HTERT RPE-1 (cell line): ENCODE measurements around the gene L1CAM.
"Not testable (repeated sequence)": the region's sequence is repeated elsewhere in the genome, so short reads cannot be mapped to it uniquely, and the experiment has no call there.

ENCODE experiments used
- in situ Hi-C: fragments of 300-500 bp; cut with MboI; formaldehyde crosslinking; loops from 4 replicates; pipeline ENCODE4 v1.14.3; 2020; ENCODE audit warnings: low sequenced_read_pairs

The L1CAM gene

GRCh38 chrX:153830640-153831428 is 55.1 kb downstream of the L1CAM start:
- in situ Hi-C loops, result no loop called here

GRCh38 chrX:153829799-153830639 is 56.0 kb downstream of the L1CAM start, which contains the start of gene PDZD4:
TSS of gene PDZD4 (minus strand) at chrX:153830544. CDS start at chrX:153830298, 246 bp downstream.
- in situ Hi-C loops, result no loop called here

GRCh38 chrX:153829549-153829798 is 56.5 kb downstream of the L1CAM start:
- in situ Hi-C loops, result no loop called here

- in situ Hi-C loops, result no loop called here
Observed at GRCh38 chrX:153828723-153829548, 57.0 kb downstream of the L1CAM start.

- in situ Hi-C loops, result no loop called here
Observed at GRCh38 chrX:153828308-153828707, 57.7 kb downstream of the L1CAM start.

- in situ Hi-C loops, result no loop called here
Observed at GRCh38 chrX:153827903-153828302, 58.1 kb downstream of the L1CAM start.

GRCh38 chrX:153827016-153827415 is 59.0 kb downstream of the L1CAM start:
- in situ Hi-C loops, result no loop called here

- in situ Hi-C loops, result no loop called here
Observed at GRCh38 chrX:153825042-153825441, 60.9 kb downstream of the L1CAM start.

GRCh38 chrX:153824348-153824747 is 61.6 kb downstream of the L1CAM start:
- in situ Hi-C loops, result no loop called here

- in situ Hi-C loops, result no loop called here
Observed at GRCh38 chrX:153821066-153821465, 64.9 kb downstream of the L1CAM start.

- in situ Hi-C loops, result no loop called here
Observed at GRCh38 chrX:153820601-153821000, 65.4 kb downstream of the L1CAM start.

- in situ Hi-C loops, result no loop called here
Observed at GRCh38 chrX:153819384-153820040, 66.5 kb downstream of the L1CAM start.

- in situ Hi-C loops, result no loop called here
Observed at GRCh38 chrX:153818571-153819383, 67.2 kb downstream of the L1CAM start.

- in situ Hi-C loops, result not testable (repeated sequence)
Observed at GRCh38 chrX:153818064-153818463, 67.9 kb downstream of the L1CAM start.

- in situ Hi-C loops, result no loop called here
Observed at GRCh38 chrX:153816831-153817690, 68.9 kb downstream of the L1CAM start.

GRCh38 chrX:153814591-153815315 is 71.2 kb downstream of the L1CAM start:
- in situ Hi-C loops, result no loop called here

- in situ Hi-C loops, result no loop called here
Observed at GRCh38 chrX:153813161-153813560, 72.8 kb downstream of the L1CAM start.

- in situ Hi-C loops, result no loop called here
Observed at GRCh38 chrX:153812220-153812619, 73.8 kb downstream of the L1CAM start.
